Lower leg skin (tissue), 3 donors: ENCODE data around the gene SH3BP1.

ENCODE experiments used
- CTCF ChIP-seq, 3 donors: fragments of 450-650 bp; IDR thresholded peaks; one replicate each; pipeline ENCODE4 v1.5.1; 2016; ENCODE audit warnings: antibody characterized with exemption in 3 of 3, mild to moderate bottlenecking in 3 of 3, moderate library complexity in 2 of 3
- POLR2A ChIP-seq, 2 donors: fragments of 450-650 bp; IDR thresholded peaks; one replicate each; pipeline ENCODE4 v1.6.1; 2016 to 2017; ENCODE audit warnings: antibody characterized with exemption in 2 of 2, mild to moderate bottlenecking in 1 of 2, moderate library complexity in 1 of 2

- TF ChIP-seq POLR2A (IDR thresholded peaks at IDR 0.05) (no peak), CTCF (IDR thresholded peaks at IDR 0.05) (no peak)
These were observed 31.5 kb upstream of the SH3BP1 start for GRCh38 chr22:37607935-37608476.
